Measurements from ENCODE around the gene ENKD1. TPM values are rescaled to one million over a fixed set of nuclear protein-coding genes. Genes with fewer than 3 reads are reported as not detected.

The ENKD1 gene
- total RNA-seq, 1 experiment from 2014 or later: 11.9 TPM

DNA sequence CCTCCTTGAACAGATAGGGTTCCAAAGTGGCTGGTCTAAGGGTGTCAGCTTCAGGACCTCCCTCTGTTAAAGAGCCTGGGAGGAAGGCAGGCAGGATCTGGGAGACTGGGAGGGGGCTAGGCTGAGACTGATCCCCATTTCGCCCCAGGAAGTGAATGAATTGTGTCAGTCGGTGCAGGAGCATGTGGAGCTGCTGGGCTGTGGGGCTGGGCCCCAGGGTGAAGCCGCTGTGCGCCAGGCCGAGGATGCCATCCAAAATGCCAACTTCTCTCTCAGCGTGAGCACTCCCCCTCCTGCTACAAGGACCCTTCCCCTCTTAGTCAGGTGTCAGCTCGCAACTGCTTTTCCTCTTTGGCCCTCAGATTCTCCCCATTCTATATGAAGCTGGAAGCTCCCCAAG lies 15.5 kb downstream of the ENKD1 start:
- no peak overlapping the region for H3K27ac Mint-ChIP-seq
- no peaks in the 10 kb centered on the region for H3K9me3 Mint-ChIP-seq
- no peak overlapping the region for H3K4me3 Mint-ChIP-seq
- ChIA-PET CTCF (interaction anchor here (2.2 to 6.8 kb wide), 5 partner anchors 12 to 137 kb away, joined by 5 to 60 read pairs (median 13); no protein-coding TSS in a partner anchor), POLR2A (no interaction called here)
- H3K4me1 Mint-ChIP-seq: peaks cover 12% of the 10 kb centered on the region
- peaks cover 4% of the 10 kb centered on the region; the same call in 1 of the 2 replicates for H3K36me3 Mint-ChIP-seq
- peaks cover 90% of the 10 kb centered on the region for H3K27me3 Mint-ChIP-seq (ENCODE audit: low read depth)
- TF ChIP-seq, protein P1, sequence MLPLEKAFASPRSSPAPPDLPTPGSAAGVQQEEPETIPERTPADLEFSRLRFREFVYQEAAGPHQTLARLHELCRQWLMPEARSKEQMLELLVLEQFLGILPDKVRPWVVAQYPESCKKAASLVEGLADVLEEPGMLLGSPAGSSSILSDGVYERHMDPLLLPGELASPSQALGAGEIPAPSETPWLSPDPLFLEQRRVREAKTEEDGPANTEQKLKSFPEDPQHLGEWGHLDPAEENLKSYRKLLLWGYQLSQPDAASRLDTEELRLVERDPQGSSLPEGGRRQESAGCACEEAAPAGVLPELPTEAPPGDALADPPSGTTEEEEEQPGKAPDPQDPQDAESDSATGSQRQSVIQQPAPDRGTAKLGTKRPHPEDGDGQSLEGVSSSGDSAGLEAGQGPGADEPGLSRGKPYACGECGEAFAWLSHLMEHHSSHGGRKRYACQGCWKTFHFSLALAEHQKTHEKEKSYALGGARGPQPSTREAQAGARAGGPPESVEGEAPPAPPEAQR (CRISPR knock-in tag; IDR thresholded peaks at IDR 0.05): no peak
- TF ChIP-seq, protein P2, sequence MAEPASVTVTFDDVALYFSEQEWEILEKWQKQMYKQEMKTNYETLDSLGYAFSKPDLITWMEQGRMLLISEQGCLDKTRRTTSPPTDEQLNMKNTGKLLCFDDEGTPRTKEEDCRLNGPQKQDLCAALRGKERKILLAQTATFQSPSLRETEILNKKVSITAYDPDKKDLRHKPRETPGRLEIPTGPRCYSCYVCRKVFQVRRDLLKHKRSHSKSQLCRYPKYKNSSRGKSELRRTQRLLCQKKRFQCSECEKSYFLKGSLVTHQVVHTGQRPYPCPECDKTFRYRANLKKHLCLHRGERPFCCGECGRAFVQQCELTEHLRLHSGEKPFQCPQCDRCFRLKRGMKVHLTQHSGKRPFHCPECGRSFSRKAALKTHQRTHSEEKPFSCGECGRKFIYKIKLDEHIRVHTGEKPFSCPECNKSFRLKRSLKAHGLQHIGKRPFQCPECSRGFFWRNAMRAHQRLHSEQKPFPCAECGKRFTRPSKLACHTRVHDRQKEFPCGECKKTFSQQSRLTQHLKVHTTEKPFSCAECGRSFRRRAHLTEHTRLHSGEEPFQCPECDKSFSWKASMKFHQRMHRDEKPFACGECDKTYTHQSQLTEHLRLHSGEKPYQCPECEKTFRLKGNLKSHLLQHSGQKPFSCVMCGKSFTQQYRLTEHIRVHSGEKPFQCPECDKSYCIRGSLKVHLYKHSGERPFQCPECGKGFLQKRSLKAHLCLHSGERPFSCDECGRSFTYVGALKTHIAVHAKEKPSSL (CRISPR knock-in tag; conservative IDR thresholded peaks at IDR 0.05): no peak
- TF ChIP-seq, protein P3, sequence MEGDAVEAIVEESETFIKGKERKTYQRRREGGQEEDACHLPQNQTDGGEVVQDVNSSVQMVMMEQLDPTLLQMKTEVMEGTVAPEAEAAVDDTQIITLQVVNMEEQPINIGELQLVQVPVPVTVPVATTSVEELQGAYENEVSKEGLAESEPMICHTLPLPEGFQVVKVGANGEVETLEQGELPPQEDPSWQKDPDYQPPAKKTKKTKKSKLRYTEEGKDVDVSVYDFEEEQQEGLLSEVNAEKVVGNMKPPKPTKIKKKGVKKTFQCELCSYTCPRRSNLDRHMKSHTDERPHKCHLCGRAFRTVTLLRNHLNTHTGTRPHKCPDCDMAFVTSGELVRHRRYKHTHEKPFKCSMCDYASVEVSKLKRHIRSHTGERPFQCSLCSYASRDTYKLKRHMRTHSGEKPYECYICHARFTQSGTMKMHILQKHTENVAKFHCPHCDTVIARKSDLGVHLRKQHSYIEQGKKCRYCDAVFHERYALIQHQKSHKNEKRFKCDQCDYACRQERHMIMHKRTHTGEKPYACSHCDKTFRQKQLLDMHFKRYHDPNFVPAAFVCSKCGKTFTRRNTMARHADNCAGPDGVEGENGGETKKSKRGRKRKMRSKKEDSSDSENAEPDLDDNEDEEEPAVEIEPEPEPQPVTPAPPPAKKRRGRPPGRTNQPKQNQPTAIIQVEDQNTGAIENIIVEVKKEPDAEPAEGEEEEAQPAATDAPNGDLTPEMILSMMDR (IDR thresholded peaks at IDR 0.05): no peak
- TF ChIP-seq, protein P4, sequence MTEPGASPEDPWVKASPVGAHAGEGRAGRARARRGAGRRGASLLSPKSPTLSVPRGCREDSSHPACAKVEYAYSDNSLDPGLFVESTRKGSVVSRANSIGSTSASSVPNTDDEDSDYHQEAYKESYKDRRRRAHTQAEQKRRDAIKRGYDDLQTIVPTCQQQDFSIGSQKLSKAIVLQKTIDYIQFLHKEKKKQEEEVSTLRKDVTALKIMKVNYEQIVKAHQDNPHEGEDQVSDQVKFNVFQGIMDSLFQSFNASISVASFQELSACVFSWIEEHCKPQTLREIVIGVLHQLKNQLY (CRISPR knock-in tag; IDR thresholded peaks at IDR 0.05): no peak
- TF ChIP-seq, protein P5, sequence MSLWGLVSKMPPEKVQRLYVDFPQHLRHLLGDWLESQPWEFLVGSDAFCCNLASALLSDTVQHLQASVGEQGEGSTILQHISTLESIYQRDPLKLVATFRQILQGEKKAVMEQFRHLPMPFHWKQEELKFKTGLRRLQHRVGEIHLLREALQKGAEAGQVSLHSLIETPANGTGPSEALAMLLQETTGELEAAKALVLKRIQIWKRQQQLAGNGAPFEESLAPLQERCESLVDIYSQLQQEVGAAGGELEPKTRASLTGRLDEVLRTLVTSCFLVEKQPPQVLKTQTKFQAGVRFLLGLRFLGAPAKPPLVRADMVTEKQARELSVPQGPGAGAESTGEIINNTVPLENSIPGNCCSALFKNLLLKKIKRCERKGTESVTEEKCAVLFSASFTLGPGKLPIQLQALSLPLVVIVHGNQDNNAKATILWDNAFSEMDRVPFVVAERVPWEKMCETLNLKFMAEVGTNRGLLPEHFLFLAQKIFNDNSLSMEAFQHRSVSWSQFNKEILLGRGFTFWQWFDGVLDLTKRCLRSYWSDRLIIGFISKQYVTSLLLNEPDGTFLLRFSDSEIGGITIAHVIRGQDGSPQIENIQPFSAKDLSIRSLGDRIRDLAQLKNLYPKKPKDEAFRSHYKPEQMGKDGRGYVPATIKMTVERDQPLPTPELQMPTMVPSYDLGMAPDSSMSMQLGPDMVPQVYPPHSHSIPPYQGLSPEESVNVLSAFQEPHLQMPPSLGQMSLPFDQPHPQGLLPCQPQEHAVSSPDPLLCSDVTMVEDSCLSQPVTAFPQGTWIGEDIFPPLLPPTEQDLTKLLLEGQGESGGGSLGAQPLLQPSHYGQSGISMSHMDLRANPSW (CRISPR knock-in tag; conservative IDR thresholded peaks at IDR 0.05; ENCODE audit: low read depth): no peak
- TF ChIP-seq FOXJ3 (CRISPR knock-in tag; IDR thresholded peaks at IDR 0.05; ENCODE audit: borderline replicate concordance) (no peak), FOXK1 (CRISPR knock-in tag; IDR thresholded peaks at IDR 0.05) (no peak), EMX1 (CRISPR knock-in tag; IDR thresholded peaks at IDR 0.05) (no peak), JAZF1 (CRISPR knock-in tag; IDR thresholded peaks at IDR 0.05) (no peak)
- TF ChIP-seq, protein P6, sequence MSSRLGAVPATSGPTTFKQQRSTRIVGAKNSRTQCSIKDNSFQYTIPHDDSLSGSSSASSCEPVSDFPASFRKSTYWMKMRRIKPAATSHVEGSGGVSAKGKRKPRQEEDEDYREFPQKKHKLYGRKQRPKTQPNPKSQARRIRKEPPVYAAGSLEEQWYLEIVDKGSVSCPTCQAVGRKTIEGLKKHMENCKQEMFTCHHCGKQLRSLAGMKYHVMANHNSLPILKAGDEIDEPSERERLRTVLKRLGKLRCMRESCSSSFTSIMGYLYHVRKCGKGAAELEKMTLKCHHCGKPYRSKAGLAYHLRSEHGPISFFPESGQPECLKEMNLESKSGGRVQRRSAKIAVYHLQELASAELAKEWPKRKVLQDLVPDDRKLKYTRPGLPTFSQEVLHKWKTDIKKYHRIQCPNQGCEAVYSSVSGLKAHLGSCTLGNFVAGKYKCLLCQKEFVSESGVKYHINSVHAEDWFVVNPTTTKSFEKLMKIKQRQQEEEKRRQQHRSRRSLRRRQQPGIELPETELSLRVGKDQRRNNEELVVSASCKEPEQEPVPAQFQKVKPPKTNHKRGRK (CRISPR knock-in tag; IDR thresholded peaks at IDR 0.05; ENCODE audit: borderline replicate concordance): no peak
- TF ChIP-seq, protein P7, sequence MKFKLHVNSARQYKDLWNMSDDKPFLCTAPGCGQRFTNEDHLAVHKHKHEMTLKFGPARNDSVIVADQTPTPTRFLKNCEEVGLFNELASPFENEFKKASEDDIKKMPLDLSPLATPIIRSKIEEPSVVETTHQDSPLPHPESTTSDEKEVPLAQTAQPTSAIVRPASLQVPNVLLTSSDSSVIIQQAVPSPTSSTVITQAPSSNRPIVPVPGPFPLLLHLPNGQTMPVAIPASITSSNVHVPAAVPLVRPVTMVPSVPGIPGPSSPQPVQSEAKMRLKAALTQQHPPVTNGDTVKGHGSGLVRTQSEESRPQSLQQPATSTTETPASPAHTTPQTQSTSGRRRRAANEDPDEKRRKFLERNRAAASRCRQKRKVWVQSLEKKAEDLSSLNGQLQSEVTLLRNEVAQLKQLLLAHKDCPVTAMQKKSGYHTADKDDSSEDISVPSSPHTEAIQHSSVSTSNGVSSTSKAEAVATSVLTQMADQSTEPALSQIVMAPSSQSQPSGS (CRISPR knock-in tag; IDR thresholded peaks at IDR 0.05; ENCODE audit: borderline replicate concordance, low read depth): no peak
- TF ChIP-seq, protein P8, sequence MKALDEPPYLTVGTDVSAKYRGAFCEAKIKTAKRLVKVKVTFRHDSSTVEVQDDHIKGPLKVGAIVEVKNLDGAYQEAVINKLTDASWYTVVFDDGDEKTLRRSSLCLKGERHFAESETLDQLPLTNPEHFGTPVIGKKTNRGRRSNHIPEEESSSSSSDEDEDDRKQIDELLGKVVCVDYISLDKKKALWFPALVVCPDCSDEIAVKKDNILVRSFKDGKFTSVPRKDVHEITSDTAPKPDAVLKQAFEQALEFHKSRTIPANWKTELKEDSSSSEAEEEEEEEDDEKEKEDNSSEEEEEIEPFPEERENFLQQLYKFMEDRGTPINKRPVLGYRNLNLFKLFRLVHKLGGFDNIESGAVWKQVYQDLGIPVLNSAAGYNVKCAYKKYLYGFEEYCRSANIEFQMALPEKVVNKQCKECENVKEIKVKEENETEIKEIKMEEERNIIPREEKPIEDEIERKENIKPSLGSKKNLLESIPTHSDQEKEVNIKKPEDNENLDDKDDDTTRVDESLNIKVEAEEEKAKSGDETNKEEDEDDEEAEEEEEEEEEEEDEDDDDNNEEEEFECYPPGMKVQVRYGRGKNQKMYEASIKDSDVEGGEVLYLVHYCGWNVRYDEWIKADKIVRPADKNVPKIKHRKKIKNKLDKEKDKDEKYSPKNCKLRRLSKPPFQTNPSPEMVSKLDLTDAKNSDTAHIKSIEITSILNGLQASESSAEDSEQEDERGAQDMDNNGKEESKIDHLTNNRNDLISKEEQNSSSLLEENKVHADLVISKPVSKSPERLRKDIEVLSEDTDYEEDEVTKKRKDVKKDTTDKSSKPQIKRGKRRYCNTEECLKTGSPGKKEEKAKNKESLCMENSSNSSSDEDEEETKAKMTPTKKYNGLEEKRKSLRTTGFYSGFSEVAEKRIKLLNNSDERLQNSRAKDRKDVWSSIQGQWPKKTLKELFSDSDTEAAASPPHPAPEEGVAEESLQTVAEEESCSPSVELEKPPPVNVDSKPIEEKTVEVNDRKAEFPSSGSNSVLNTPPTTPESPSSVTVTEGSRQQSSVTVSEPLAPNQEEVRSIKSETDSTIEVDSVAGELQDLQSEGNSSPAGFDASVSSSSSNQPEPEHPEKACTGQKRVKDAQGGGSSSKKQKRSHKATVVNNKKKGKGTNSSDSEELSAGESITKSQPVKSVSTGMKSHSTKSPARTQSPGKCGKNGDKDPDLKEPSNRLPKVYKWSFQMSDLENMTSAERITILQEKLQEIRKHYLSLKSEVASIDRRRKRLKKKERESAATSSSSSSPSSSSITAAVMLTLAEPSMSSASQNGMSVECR (CRISPR knock-in tag; IDR thresholded peaks at IDR 0.05; ENCODE audit: borderline replicate concordance): no peak
- TF ChIP-seq, protein P9, sequence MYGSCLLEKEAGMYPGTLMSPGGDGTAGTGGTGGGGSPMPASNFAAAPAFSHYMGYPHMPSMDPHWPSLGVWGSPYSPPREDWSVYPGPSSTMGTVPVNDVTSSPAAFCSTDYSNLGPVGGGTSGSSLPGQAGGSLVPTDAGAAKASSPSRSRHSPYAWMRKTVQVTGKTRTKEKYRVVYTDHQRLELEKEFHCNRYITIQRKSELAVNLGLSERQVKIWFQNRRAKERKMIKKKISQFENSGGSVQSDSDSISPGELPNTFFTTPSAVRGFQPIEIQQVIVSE (CRISPR knock-in tag; IDR thresholded peaks at IDR 0.05; ENCODE audit: borderline replicate concordance): no peak
- TF ChIP-seq, protein P10, sequence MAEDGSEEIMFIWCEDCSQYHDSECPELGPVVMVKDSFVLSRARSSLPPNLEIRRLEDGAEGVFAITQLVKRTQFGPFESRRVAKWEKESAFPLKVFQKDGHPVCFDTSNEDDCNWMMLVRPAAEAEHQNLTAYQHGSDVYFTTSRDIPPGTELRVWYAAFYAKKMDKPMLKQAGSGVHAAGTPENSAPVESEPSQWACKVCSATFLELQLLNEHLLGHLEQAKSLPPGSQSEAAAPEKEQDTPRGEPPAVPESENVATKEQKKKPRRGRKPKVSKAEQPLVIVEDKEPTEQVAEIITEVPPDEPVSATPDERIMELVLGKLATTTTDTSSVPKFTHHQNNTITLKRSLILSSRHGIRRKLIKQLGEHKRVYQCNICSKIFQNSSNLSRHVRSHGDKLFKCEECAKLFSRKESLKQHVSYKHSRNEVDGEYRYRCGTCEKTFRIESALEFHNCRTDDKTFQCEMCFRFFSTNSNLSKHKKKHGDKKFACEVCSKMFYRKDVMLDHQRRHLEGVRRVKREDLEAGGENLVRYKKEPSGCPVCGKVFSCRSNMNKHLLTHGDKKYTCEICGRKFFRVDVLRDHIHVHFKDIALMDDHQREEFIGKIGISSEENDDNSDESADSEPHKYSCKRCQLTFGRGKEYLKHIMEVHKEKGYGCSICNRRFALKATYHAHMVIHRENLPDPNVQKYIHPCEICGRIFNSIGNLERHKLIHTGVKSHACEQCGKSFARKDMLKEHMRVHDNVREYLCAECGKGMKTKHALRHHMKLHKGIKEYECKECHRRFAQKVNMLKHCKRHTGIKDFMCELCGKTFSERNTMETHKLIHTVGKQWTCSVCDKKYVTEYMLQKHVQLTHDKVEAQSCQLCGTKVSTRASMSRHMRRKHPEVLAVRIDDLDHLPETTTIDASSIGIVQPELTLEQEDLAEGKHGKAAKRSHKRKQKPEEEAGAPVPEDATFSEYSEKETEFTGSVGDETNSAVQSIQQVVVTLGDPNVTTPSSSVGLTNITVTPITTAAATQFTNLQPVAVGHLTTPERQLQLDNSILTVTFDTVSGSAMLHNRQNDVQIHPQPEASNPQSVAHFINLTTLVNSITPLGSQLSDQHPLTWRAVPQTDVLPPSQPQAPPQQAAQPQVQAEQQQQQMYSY (CRISPR knock-in tag; IDR thresholded peaks at IDR 0.05): no peak
- DNase-seq (ENCODE audit: low spot score) (no peak), ATAC-seq (no peak)

Data from WTC11 (cell line).